ENCODE data around the gene BRD1.

Gene BRD1

GRCh38 chr22:49780698-49781288 is 46.9 kb downstream of the BRD1 start:
- no peak overlapping the region for H2AFZ ChIP-seq (ENCODE audit: low read depth, low read length)
- no peak overlapping the region for H4K91ac ChIP-seq (ENCODE audit: low read length)
- H3K79me1 ChIP-seq (replicated peaks; ENCODE audit: low read length, poor library complexity, severe bottlenecking), result peaks cover 21% of the 10 kb centered on the region
- H3K14ac ChIP-seq (ENCODE audit: low read length in 2 of 2), result no peak overlapping the region
- H3K4me2 ChIP-seq (ENCODE audit: low read length, poor library complexity, severe bottlenecking), result no peak overlapping the region
- no peak overlapping the region for H3K27ac ChIP-seq (ENCODE audit: low read length, poor library complexity, severe bottlenecking)
- no peak overlapping the region for H2BK5ac ChIP-seq (ENCODE audit: low read depth, low read length, poor library complexity, severe bottlenecking)
- no peak overlapping the region for H3K4me3 ChIP-seq (ENCODE audit: insufficient read depth in 1 of 2, low read depth in 1 of 2, low read length in 2 of 2)
- WGBS, result 96% methylated on average over 19 of the region's 19 CpGs
- H3K9me3 ChIP-seq (ENCODE audit: control insufficient read depth, low read length), result no peaks in the 10 kb centered on the region
- DNase-seq, result no peak
- H3K23ac ChIP-seq (ENCODE audit: low read length in 2 of 2), result no peak overlapping the region
- H2BK12ac ChIP-seq (ENCODE audit: low read length in 2 of 2), result no peak overlapping the region
- H2BK120ac ChIP-seq (ENCODE audit: low read depth, low read length), result no peak overlapping the region
- H4K8ac ChIP-seq (ENCODE audit: low read length), result no peak overlapping the region
- H3K4ac ChIP-seq (ENCODE audit: low read depth in 1 of 2, low read length in 2 of 2), result no peak overlapping the region
- no peak overlapping the region for H2AK5ac ChIP-seq (ENCODE audit: low read length, severe bottlenecking)
- H3K18ac ChIP-seq (ENCODE audit: low read depth in 1 of 2, low read length in 2 of 2), result no peak overlapping the region
- H3K4me1 ChIP-seq (ENCODE audit: control insufficient read depth, insufficient read depth, low read depth, low read length), result peaks cover 10% of the 10 kb centered on the region
- no peaks in the 10 kb centered on the region for H3K27me3 ChIP-seq (ENCODE audit: control insufficient read depth in 1 of 2, insufficient read depth in 1 of 2, low read length in 2 of 2)
- peaks cover 47 to 84% of the 10 kb centered on the region in 2 experiments for H3K36me3 ChIP-seq (ENCODE audit: control insufficient read depth in 1 of 2, insufficient read depth in 2 of 2, low read depth in 1 of 2, low read length in 2 of 2)
- H2BK15ac ChIP-seq (ENCODE audit: low read depth, poor library complexity, severe bottlenecking), result no peak overlapping the region
- no peak overlapping the region for H3K9ac ChIP-seq (ENCODE audit: low read length)

DNA sequence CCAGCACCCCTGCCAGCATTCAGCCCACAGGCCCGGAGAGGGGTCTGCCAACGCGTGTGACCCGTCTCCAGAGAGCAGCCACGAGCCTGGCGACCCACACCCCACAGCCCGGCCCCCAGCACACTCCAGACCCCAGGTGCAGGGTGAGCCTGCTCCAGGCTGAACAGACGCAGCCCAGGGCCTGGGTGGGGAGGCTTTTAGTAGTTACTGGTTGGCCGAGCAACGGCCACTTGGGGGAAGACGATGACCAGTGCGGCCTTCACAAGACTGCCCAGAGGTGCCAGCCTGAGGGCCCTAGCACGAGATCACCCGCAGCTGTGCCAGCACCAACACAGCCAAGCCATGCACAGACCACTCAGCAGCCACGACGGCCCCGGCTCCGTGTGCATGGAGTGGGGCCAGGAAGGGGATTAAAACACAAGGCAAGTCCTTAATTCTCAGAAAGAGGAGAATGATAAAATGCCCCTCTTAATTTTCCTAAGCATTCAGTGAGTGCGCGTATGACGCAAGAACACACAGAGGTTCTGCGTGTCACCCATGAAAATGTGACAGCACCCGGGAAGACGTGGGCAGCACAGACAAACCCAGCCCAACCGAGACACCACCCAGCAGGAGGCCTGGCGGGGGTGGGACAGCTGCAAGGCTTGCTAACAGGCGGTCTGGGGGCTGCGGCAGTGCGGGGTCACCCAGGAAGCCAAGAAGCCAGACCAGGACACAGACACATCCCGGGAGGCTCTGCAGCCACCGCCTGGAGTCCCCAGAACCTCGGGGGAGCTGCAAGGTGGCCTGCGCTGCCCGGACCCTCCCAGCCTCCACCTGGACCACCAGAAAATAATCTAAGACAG is 47.6 kb downstream of the BRD1 start:
- H3K79me1 ChIP-seq (replicated peaks; ENCODE audit: low read length, poor library complexity, severe bottlenecking), result peaks cover 24% of the 10 kb centered on the region
- no peaks in the 10 kb centered on the region for H3K27me3 ChIP-seq (ENCODE audit: control insufficient read depth in 1 of 2, insufficient read depth in 1 of 2, low read length in 2 of 2)
- no peak for DNase-seq
- H3K36me3 ChIP-seq (ENCODE audit: control insufficient read depth in 1 of 2, insufficient read depth in 2 of 2, low read depth in 1 of 2, low read length in 2 of 2), result peaks cover 46 to 86% of the 10 kb centered on the region in 2 experiments
- H4K91ac ChIP-seq (ENCODE audit: low read length), result no peak overlapping the region
- no peak overlapping the region for H3K23ac ChIP-seq (ENCODE audit: low read length in 2 of 2)
- H3K9me3 ChIP-seq (ENCODE audit: control insufficient read depth, low read length), result no peaks in the 10 kb centered on the region
- H3K4me2 ChIP-seq (ENCODE audit: low read length, poor library complexity, severe bottlenecking), result no peak overlapping the region
- H2BK12ac ChIP-seq (ENCODE audit: low read length in 2 of 2), result no peak overlapping the region
- no peak overlapping the region for H3K4me3 ChIP-seq (ENCODE audit: insufficient read depth in 1 of 2, low read depth in 1 of 2, low read length in 2 of 2)
- no peak overlapping the region for H2AK5ac ChIP-seq (ENCODE audit: low read length, severe bottlenecking)
- no peak overlapping the region for H3K4ac ChIP-seq (ENCODE audit: low read depth in 1 of 2, low read length in 2 of 2)
- H3K4me1 ChIP-seq (ENCODE audit: control insufficient read depth, insufficient read depth, low read depth, low read length), result peaks cover 9% of the 10 kb centered on the region
- H2BK15ac ChIP-seq (ENCODE audit: low read depth, poor library complexity, severe bottlenecking), result no peak overlapping the region
- no peak overlapping the region for H2AFZ ChIP-seq (ENCODE audit: low read depth, low read length)
- no peak overlapping the region for H3K27ac ChIP-seq (ENCODE audit: low read length, poor library complexity, severe bottlenecking)
- no peak overlapping the region for H4K8ac ChIP-seq (ENCODE audit: low read length)
- no peak overlapping the region for H3K18ac ChIP-seq (ENCODE audit: low read depth in 1 of 2, low read length in 2 of 2)
- H3K9ac ChIP-seq (ENCODE audit: low read length), result peak overlapping the region; percentile 4
- 96% methylated on average over 31 of the region's 34 CpGs for WGBS
- no peak overlapping the region for H3K14ac ChIP-seq (ENCODE audit: low read length in 2 of 2)
- H2BK5ac ChIP-seq (ENCODE audit: low read depth, low read length, poor library complexity, severe bottlenecking), result no peak overlapping the region
- H2BK120ac ChIP-seq (ENCODE audit: low read depth, low read length), result no peak overlapping the region

- H3K4me3 ChIP-seq (ENCODE audit: insufficient read depth in 1 of 2, low read depth in 1 of 2, low read length in 2 of 2), result no peak overlapping the region
- peaks cover 46 to 86% of the 10 kb centered on the region in 2 experiments for H3K36me3 ChIP-seq (ENCODE audit: control insufficient read depth in 1 of 2, insufficient read depth in 2 of 2, low read depth in 1 of 2, low read length in 2 of 2)
- H3K4me1 ChIP-seq (ENCODE audit: control insufficient read depth, insufficient read depth, low read depth, low read length), result peaks cover 8% of the 10 kb centered on the region
- H4K91ac ChIP-seq (ENCODE audit: low read length), result no peak overlapping the region
- WGBS, result 90% methylated on average over 13 of the region's 13 CpGs
- H4K8ac ChIP-seq (ENCODE audit: low read length), result no peak overlapping the region
- H3K27ac ChIP-seq (ENCODE audit: low read length, poor library complexity, severe bottlenecking), result no peak overlapping the region
- H3K9ac ChIP-seq (ENCODE audit: low read length), result peak overlapping the region; percentile 4
- no peak overlapping the region for H2AFZ ChIP-seq (ENCODE audit: low read depth, low read length)
- no peak overlapping the region for H3K18ac ChIP-seq (ENCODE audit: low read depth in 1 of 2, low read length in 2 of 2)
- no peak overlapping the region for H2BK12ac ChIP-seq (ENCODE audit: low read length in 2 of 2)
- no peak overlapping the region for H3K14ac ChIP-seq (ENCODE audit: low read length in 2 of 2)
- no peaks in the 10 kb centered on the region for H3K27me3 ChIP-seq (ENCODE audit: control insufficient read depth in 1 of 2, insufficient read depth in 1 of 2, low read length in 2 of 2)
- no peak overlapping the region for H3K23ac ChIP-seq (ENCODE audit: low read length in 2 of 2)
- no peak overlapping the region for H2BK15ac ChIP-seq (ENCODE audit: low read depth, poor library complexity, severe bottlenecking)
- DNase-seq, result no peak
- no peak overlapping the region for H2BK120ac ChIP-seq (ENCODE audit: low read depth, low read length)
- no peak overlapping the region for H3K4ac ChIP-seq (ENCODE audit: low read depth in 1 of 2, low read length in 2 of 2)
- H3K4me2 ChIP-seq (ENCODE audit: low read length, poor library complexity, severe bottlenecking), result no peak overlapping the region
- H2AK5ac ChIP-seq (ENCODE audit: low read length, severe bottlenecking), result no peak overlapping the region
- H3K9me3 ChIP-seq (ENCODE audit: control insufficient read depth, low read length), result no peaks in the 10 kb centered on the region
- no peak overlapping the region for H2BK5ac ChIP-seq (ENCODE audit: low read depth, low read length, poor library complexity, severe bottlenecking)
- H3K79me1 ChIP-seq (replicated peaks; ENCODE audit: low read length, poor library complexity, severe bottlenecking), result peaks cover 33% of the 10 kb centered on the region
Measured at GRCh38 chr22:49779211-49779610, 48.5 kb downstream of the BRD1 start.

DNA sequence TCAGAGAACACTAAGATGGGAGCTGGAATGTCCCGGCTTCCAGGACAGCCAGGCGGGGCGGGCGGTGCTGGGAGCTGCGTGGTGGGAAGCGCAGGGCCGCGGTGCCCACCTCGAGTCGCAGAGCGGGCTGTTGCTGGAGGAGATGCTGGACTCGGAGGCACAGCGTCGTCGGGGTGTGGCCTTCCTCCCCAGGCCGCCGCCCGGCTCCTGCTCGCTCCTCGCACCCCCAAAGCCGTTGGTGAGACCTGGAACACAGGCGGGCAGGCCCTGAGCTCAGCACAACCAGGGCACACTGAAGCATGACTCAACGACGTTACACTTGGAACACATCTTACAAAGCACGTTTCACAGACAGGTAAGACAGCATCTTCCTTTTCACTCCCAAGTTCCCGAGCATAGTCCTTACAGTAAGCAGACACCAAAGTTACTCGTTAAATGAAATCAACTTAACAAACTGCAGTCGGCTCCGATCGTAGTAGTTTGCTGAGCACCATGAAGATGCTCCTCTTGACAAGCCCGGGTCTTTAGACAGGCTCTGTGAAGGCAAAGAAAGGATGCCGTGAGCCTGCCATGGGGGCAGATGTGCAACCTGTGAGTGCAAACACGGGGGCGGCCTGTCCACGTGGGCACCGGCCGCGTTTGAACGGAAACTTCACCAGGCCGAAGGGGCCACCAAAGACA is 50.0 kb downstream of the BRD1 start:
- 97% methylated on average over 40 of the region's 40 CpGs for WGBS

More for the DNA sequence above, 50.0 kb downstream of the BRD1 start:
- Histone ChIP-seq H3K4me1 (ENCODE audit: control insufficient read depth, insufficient read depth, low read depth, low read length) (peaks cover 6% of the 10 kb centered on the region), H2AFZ (ENCODE audit: low read depth, low read length) (no peak overlapping the region), H4K8ac (ENCODE audit: low read length) (no peak overlapping the region), H3K9me3 (ENCODE audit: control insufficient read depth, low read length) (no peaks in the 10 kb centered on the region), H2BK12ac (ENCODE audit: low read length in 2 of 2) (no peak overlapping the region), H2BK120ac (ENCODE audit: low read depth, low read length) (no peak overlapping the region), H3K4ac (ENCODE audit: low read depth in 1 of 2, low read length in 2 of 2) (no peak overlapping the region), H3K4me2 (ENCODE audit: low read length, poor library complexity, severe bottlenecking) (no peak overlapping the region), H2BK5ac (ENCODE audit: low read depth, low read length, poor library complexity, severe bottlenecking) (no peak overlapping the region), H3K18ac (ENCODE audit: low read depth in 1 of 2, low read length in 2 of 2) (no peak overlapping the region), H2AK5ac (ENCODE audit: low read length, severe bottlenecking) (no peak overlapping the region), H3K4me3 (ENCODE audit: insufficient read depth in 1 of 2, low read depth in 1 of 2, low read length in 2 of 2) (no peak overlapping the region), H3K27me3 (ENCODE audit: control insufficient read depth in 1 of 2, insufficient read depth in 1 of 2, low read length in 2 of 2) (no peaks in the 10 kb centered on the region), H3K79me1 (replicated peaks; ENCODE audit: low read length, poor library complexity, severe bottlenecking) (peaks cover 33% of the 10 kb centered on the region), H3K36me3 (ENCODE audit: control insufficient read depth in 1 of 2, insufficient read depth in 2 of 2, low read depth in 1 of 2, low read length in 2 of 2) (peaks cover 49 to 82% of the 10 kb centered on the region in 2 experiments), H3K9ac (ENCODE audit: low read length) (no peak overlapping the region), H3K23ac (ENCODE audit: low read length in 2 of 2) (no peak overlapping the region), H4K91ac (ENCODE audit: low read length) (no peak overlapping the region), H2BK15ac (ENCODE audit: low read depth, poor library complexity, severe bottlenecking) (no peak overlapping the region), H3K14ac (ENCODE audit: low read length in 2 of 2) (no peak overlapping the region), H3K27ac (ENCODE audit: low read length, poor library complexity, severe bottlenecking) (no peak overlapping the region)
- no peak for DNase-seq

Measured in mesenchymal stem cell (in vitro differentiated cells and primary cell).